Activated CD8-positive, alpha-beta T cell treated with anti-CD3 and anti-CD28 coated beads, Interleukin-2, amount 10 ng/mL, durations not matched to agents 7 days and 5 days (primary cell): Measurements from ENCODE around the gene HGS. TPM values are rescaled to one million over a fixed set of nuclear protein-coding genes. Genes with fewer than 3 reads are reported as not detected.
A peak's percentile ranks its signal among the peaks of the same experiment; 100 is the strongest.

Experiments used
- ATAC-seq: fragments of 150-1000 bp; cut with Tn5 transposase; one replicate; pipeline ENCODE4 v1.10.0; 2021; ENCODE audit warnings: moderate library complexity
- CTCF ChIA-PET: fragments of 350-600 bp; sonication (Branson Sonifier 250); formaldehyde crosslinking; loops from one replicate; lab custom pipeline; 2021; ENCODE audit warnings: antibody characterized with exemption; lab: Charles Lee
- POLR2A ChIA-PET: fragments of 350-600 bp; sonication (Branson Sonifier 250); formaldehyde crosslinking; loops from one replicate; lab custom pipeline; 2021; ENCODE audit warnings: antibody characterized with exemption; lab: Charles Lee
- DNase-seq: peaks from one replicate; pipeline ENCODE4 v3.0.0-alpha.2; 2020
- H3K27ac Mint-ChIP-seq: one replicate; pipeline ENCODE4 v1.8.0; 2021; ENCODE audit warnings: mild to moderate bottlenecking, mixed read lengths
- H3K27me3 Mint-ChIP-seq: one replicate; pipeline ENCODE4 v1.8.0; 2021; ENCODE audit warnings: low read depth, mixed read lengths
- H3K36me3 Mint-ChIP-seq: one replicate; pipeline ENCODE4 v1.8.0; 2021; ENCODE audit warnings: low read depth, mixed read lengths
- H3K4me1 Mint-ChIP-seq: one replicate; pipeline ENCODE4 v1.8.0; 2021; ENCODE audit warnings: low read depth, mixed read lengths
- H3K4me3 Mint-ChIP-seq: one replicate; pipeline ENCODE4 v1.8.0; 2021; ENCODE audit warnings: mild to moderate bottlenecking, mixed read lengths
- H3K9me3 Mint-ChIP-seq: one replicate; pipeline ENCODE4 v1.8.0; 2022; ENCODE audit warnings: mixed read lengths; ENCODE audit not compliant: insufficient read depth
- total RNA-seq, 2 experiments: library from RNA; stranded (reverse); gene quantifications; one replicate each; pipeline ENCODE4 v1.2.3, GENCODE V29; 2021

The HGS gene, protein sequence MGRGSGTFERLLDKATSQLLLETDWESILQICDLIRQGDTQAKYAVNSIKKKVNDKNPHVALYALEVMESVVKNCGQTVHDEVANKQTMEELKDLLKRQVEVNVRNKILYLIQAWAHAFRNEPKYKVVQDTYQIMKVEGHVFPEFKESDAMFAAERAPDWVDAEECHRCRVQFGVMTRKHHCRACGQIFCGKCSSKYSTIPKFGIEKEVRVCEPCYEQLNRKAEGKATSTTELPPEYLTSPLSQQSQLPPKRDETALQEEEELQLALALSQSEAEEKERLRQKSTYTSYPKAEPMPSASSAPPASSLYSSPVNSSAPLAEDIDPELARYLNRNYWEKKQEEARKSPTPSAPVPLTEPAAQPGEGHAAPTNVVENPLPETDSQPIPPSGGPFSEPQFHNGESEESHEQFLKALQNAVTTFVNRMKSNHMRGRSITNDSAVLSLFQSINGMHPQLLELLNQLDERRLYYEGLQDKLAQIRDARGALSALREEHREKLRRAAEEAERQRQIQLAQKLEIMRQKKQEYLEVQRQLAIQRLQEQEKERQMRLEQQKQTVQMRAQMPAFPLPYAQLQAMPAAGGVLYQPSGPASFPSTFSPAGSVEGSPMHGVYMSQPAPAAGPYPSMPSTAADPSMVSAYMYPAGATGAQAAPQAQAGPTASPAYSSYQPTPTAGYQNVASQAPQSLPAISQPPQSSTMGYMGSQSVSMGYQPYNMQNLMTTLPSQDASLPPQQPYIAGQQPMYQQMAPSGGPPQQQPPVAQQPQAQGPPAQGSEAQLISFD
- 100 to 1,000 TPM; 107 to 128 TPM for total RNA-seq

DNA sequence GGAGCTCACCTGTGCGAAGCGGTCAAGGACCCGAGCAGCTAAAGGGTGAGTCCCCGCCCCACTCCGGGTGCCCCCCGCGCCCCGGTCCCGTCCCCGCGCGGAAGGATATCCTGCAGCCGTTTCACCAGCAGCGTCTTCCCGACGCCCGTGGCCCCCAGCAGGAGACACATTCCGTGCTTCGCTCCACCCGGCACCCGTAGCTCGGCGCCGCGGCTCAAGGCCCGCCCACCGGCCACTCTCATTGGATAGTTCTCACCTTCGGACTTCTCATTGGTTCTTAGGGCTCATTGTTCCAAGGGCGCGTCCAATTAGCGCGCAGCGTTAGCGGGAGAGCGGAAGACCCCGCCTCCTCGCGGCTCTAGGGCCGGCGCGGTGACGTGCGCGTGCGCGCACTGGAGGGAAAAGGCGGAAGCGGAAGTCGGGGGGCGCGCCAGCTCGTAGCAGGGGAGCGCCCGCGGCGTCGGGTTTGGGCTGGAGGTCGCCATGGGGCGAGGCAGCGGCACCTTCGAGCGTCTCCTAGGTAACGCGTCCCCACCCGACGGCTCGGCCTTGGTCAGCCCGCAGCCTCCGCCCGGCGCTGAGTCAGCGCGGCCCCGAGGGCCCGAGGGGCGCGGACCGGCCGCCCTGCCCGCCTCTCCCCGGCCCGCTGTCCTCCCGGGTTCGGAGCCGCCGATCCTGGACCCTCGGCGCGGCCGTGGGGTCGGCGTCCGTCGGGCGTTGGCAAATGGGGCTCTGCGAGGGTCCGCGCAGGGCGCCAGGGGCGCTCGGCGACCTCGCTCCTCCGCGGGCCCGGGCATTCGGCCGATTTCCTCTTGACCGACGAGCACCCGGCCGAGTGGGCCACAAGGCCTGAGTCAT lies at the start of gene HGS, which contains the start of gene ARL16:
TSS of gene HGS (plus strand) at position 428 of the 858 bp plus-strand sequence. CDS start at position 484, 56 bp downstream.
TSS of gene ARL16 (minus strand) at position 214 of the 858 bp plus-strand sequence. CDS start at position 170, 44 bp downstream.
- peak within 1 kb of the TSS; percentile 90 for H3K27ac Mint-ChIP-seq
- no peaks in the 10 kb centered on the region for H3K9me3 Mint-ChIP-seq
- DNase-seq = peak; percentile 98
- POLR2A ChIA-PET = interaction anchor here (0.6 to 4.7 kb wide), 10 partner anchors 10 to 141 kb away, joined by 3 to 50 read pairs (median 4); partner anchors contain the start of genes CCDC137, MRPL12 and OXLD1
- peaks cover 34% of the 10 kb centered on the region for H3K4me1 Mint-ChIP-seq
- CTCF ChIA-PET = interaction anchor here (0.8 to 2.2 kb wide), 6 partner anchors 10 to 171 kb away, joined by 3 to 12 read pairs (median 3); partner anchors contain the start of gene MRPL12
- H3K36me3 Mint-ChIP-seq = peaks cover 41% of the 10 kb centered on the region
- no peaks in the 10 kb centered on the region for H3K27me3 Mint-ChIP-seq
- peak within 1 kb of the TSS; percentile 88 for H3K4me3 Mint-ChIP-seq
- peak; percentile 99 for ATAC-seq

DNA sequence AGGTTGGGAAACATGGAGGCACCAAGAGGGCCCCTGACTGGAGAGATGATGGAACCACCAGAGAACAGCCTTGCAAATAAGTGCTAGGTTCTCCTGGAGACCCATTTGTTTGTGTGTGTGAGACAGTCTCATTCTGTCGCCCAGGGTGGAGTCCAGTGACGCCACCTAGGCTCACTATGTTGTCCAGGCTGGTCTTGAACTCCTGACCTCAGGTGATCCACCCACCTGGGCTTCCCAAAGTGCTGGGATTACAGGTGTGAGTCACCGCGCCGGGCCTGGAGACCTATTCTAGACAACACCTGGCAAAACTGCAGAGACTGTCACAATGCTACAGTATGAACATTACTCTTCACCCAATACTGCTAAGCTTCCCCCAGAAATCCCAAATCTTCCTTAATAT lies 48.4 kb upstream of the HGS start:
- ChIA-PET CTCF (interaction anchor here (1.3 kb wide), 1 partner anchor 34 kb away, joined by 3 read pairs; no protein-coding TSS in a partner anchor), POLR2A (no interaction called here)
- Mint-ChIP-seq H3K4me1 (peaks cover 26% of the 10 kb centered on the region), H3K27ac (peak overlapping the region; percentile 81), H3K4me3 (peak overlapping the region; percentile 90), H3K27me3 (no peaks in the 10 kb centered on the region), H3K9me3 (no peaks in the 10 kb centered on the region), H3K36me3 (peaks cover 16% of the 10 kb centered on the region)
- DNase-seq = no peak
- ATAC-seq = no peak

DNA sequence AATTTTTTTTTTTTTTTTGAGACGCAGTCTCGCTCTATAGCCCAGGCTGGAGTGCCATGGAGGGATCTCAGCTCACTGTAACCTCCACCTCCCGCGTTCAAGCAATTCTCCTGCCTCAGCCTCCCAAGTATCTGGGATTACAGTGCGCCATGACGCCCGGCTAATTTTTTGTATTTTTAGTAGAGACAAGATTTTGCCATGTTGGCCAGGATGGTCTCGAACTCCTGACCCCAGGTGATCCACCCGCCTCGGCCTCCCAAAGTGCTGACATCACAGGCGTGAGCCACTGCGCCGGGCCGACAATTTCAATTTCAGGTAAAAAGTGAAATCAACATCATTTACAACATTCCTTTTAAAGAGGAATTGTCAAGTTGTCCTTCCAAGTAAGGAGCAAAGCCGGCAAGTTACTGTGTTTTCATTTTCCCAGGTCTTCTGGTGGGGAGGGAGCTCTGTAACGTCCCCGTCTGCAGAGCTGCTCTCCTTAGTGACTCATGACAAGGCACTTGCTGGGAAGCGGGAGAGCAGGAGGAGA lies 47.8 kb upstream of the HGS start:
- CTCF ChIA-PET = interaction anchor here (1.3 kb wide), 1 partner anchor 35 kb away, joined by 3 read pairs; no protein-coding TSS in a partner anchor
- no peak for DNase-seq

DNA sequence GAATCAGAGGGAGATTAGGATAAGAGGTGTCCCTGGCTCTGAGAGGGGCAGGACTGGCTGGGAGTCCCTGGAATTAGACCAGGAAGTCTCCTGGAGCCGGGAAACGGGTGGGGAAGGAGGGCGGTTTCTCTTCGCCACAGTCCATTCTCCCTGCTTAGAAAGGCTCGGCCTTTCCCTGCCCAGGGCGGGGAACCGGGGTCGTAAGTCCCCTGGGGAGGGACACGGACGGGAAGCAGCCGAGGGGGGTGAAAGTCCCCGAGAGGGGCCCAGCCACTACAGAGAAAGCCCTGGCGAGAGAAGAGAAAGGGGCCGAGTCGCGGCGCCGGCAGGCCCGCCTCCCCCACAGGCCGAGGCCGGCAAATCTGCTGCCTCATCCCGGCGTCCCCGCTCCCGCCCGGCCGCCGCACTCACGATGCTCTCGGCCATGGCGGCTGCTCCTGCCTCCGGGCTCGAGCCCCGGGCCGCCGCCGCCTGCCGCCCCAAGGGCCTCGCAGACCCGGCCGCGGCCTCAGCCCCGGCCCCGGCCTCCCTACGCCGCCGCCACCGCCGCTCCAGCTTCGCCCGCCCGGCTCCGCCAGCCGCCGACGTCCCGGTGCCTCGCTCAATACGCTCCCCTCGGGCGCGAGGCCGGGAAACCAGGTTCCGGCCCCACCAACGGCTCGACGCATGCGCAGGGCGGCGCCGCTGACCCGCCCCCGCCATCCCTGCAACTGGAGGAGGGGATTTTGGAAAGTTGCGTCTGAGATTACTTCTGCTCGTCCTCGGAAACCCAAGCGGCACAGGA lies 47.1 kb upstream of the HGS start, which contains the start of the genes NPLOC4 and TSPAN10:
TSS of gene NPLOC4 (minus strand) at position 608 of the 784 bp plus-strand sequence. CDS start at position 426, 182 bp downstream.
TSS of gene TSPAN10 (plus strand) at position 692 of the 784 bp plus-strand sequence. CDS start 5,217 bp downstream, outside the sequence.
- peaks cover 26% of the 10 kb centered on the region for H3K4me1 Mint-ChIP-seq
- H3K27ac Mint-ChIP-seq = peak within 1 kb of the TSS; percentile 81
- peaks cover 11% of the 10 kb centered on the region for H3K36me3 Mint-ChIP-seq
- ATAC-seq = peak; percentile 96
- POLR2A ChIA-PET = interaction anchor here (1.0 to 1.9 kb wide), 3 partner anchors 22 to 29 kb away, joined by 3 to 9 read pairs (median 5); partner anchors contain the start of genes CCDC137 and OXLD1
- CTCF ChIA-PET = interaction anchor here (1.3 kb wide), 1 partner anchor 36 kb away, joined by 3 read pairs; no protein-coding TSS in a partner anchor
- DNase-seq = peak; percentile 83
- no peaks in the 10 kb centered on the region for H3K27me3 Mint-ChIP-seq
- peak within 1 kb of the TSS; percentile 90 for H3K4me3 Mint-ChIP-seq
- no peaks in the 10 kb centered on the region for H3K9me3 Mint-ChIP-seq

More for the DNA sequence above, 47.8 kb upstream of the HGS start:
- peaks cover 26% of the 10 kb centered on the region for H3K4me1 Mint-ChIP-seq
- no peaks in the 10 kb centered on the region for H3K9me3 Mint-ChIP-seq
- H3K27ac Mint-ChIP-seq = peak overlapping the region; percentile 81
- POLR2A ChIA-PET = interaction anchor here (1.6 to 1.9 kb wide), 2 partner anchors 21 to 30 kb away, joined by 5 to 9 read pairs; partner anchors contain the start of genes CCDC137 and OXLD1
- H3K27me3 Mint-ChIP-seq = no peaks in the 10 kb centered on the region
- ATAC-seq = peak; percentile 27
- peak overlapping the region; percentile 90 for H3K4me3 Mint-ChIP-seq
- H3K36me3 Mint-ChIP-seq = peaks cover 16% of the 10 kb centered on the region

DNA sequence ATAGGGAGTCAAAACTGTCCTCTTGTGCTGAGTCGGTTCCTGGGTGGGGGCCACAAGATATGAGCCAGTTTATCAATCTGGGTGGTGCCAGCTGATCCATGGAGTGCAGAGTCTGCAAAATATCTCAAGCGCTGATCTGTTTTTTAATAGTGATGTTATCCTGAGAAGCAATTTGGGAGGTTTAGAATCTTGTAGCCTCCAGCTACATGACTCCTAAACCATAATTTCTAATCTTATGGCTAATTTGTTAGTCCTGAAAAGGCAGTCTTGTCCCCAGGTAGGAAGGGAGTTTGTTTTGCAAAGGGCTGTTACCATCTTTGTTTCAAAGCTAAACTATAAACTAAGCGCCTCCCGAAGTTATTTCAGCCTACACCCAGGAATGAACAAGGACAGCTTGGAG lies 45.1 kb upstream of the HGS start:
- Mint-ChIP-seq H3K27ac (no peak overlapping the region), H3K4me1 (peaks cover 22% of the 10 kb centered on the region), H3K36me3 (peaks cover 6% of the 10 kb centered on the region), H3K27me3 (no peaks in the 10 kb centered on the region), H3K9me3 (no peaks in the 10 kb centered on the region), H3K4me3 (peak overlapping the region; percentile 3)
- ChIA-PET CTCF (no interaction called here), POLR2A (interaction anchor here (1.5 kb wide), 1 partner anchor 28 kb away, joined by 5 read pairs; the partner anchor contains the start of gene CCDC137)
- ATAC-seq (no peak), DNase-seq (no peak)

DNA sequence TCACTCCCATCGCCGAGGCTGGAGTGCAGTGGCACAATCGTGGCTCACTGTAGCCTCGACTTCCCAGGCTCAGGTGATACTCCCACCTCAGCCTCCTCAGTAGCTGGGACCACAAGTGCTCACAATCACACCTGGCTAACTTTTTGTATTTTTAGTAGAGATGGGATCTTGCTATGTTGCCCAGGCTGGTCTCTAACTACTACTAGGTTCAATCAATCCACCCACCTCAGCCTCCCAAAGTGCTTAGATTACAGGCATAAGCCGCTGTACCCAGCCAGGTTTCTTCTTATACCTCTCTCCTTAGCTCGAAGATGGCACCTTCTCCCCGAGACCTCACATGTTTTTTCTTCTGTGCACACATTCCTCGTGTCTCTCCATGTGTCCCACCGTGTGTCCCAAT lies 43.8 kb upstream of the HGS start:
- H3K36me3 Mint-ChIP-seq = peaks cover 4% of the 10 kb centered on the region
- ATAC-seq (no peak), DNase-seq (no peak)
- CTCF ChIA-PET = no interaction called here
- POLR2A ChIA-PET = interaction anchor here (1.5 kb wide), 1 partner anchor 27 kb away, joined by 5 read pairs; the partner anchor contains the start of gene CCDC137
- H3K4me1 Mint-ChIP-seq = peaks cover 17% of the 10 kb centered on the region
- no peak overlapping the region for H3K27ac Mint-ChIP-seq
- H3K9me3 Mint-ChIP-seq = no peaks in the 10 kb centered on the region
- no peaks in the 10 kb centered on the region for H3K27me3 Mint-ChIP-seq
- H3K4me3 Mint-ChIP-seq = no peak overlapping the region

DNA sequence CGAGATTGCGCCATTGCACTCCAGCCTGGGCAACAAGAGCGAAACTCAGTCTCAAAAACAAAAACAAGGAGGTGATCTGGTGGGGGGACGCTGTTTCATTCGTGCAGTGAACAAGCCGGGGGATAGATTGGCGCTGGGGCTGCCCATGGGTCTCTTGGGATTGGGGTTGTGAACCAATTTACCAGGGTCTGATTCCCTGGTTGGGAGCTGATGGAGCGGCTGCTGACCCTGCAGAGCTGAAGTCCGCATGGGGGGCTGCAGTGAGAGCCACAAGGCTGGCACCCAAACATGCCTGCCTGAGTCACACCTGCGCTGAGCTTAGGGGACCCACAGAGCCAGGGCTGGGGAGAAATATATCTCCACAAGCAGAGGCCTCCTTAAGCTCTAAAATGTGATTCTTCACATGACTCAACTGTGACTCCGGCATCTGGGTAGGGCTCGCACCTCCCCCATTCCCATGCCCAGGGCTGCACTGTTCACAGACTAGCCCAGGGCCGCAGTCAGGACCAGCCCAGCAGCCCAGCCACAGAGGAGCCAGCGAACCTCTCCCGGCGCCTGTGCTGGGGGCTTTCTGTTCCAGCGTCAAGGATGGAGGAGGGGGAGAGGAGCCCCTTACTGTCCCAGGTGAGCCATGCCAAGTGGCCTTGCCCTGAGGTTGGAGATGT lies 41.9 kb upstream of the HGS start:
- POLR2A ChIA-PET = no interaction called here
- peaks cover 4% of the 10 kb centered on the region for H3K27me3 Mint-ChIP-seq
- ATAC-seq = no peak
- no peak for DNase-seq
- no peaks in the 10 kb centered on the region for H3K9me3 Mint-ChIP-seq
- peaks cover 6% of the 10 kb centered on the region for H3K4me1 Mint-ChIP-seq
- CTCF ChIA-PET = no interaction called here
- H3K27ac Mint-ChIP-seq = no peak overlapping the region
- H3K36me3 Mint-ChIP-seq = no peaks in the 10 kb centered on the region
- no peak overlapping the region for H3K4me3 Mint-ChIP-seq

DNA sequence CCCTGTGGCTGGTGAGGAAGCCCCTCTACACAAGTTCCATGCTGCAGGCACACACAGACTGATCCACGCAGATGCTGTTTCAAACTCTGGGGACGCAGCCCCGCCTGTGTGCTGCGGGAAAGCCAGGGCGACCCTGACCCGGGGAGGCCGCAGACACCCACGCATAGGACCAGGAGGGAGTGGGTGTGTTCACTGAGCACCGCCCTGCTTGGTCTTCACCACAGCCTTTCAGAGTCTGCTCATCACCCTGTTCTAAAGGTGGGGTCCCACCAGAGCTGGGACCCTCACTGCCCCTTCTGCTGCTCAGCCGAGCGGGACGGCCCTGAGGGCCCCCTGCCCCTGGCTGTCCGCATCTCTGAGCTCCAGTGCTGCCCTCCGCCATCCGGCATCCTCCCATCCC lies 39.3 kb upstream of the HGS start:
- Mint-ChIP-seq H3K27ac (no peak overlapping the region), H3K27me3 (peaks cover 19% of the 10 kb centered on the region), H3K4me1 (no peaks in the 10 kb centered on the region), H3K36me3 (peaks cover 5% of the 10 kb centered on the region), H3K9me3 (no peaks in the 10 kb centered on the region), H3K4me3 (no peak overlapping the region)
- ChIA-PET CTCF (no interaction called here), POLR2A (no interaction called here)
- DNase-seq (no peak), ATAC-seq (no peak)

DNA sequence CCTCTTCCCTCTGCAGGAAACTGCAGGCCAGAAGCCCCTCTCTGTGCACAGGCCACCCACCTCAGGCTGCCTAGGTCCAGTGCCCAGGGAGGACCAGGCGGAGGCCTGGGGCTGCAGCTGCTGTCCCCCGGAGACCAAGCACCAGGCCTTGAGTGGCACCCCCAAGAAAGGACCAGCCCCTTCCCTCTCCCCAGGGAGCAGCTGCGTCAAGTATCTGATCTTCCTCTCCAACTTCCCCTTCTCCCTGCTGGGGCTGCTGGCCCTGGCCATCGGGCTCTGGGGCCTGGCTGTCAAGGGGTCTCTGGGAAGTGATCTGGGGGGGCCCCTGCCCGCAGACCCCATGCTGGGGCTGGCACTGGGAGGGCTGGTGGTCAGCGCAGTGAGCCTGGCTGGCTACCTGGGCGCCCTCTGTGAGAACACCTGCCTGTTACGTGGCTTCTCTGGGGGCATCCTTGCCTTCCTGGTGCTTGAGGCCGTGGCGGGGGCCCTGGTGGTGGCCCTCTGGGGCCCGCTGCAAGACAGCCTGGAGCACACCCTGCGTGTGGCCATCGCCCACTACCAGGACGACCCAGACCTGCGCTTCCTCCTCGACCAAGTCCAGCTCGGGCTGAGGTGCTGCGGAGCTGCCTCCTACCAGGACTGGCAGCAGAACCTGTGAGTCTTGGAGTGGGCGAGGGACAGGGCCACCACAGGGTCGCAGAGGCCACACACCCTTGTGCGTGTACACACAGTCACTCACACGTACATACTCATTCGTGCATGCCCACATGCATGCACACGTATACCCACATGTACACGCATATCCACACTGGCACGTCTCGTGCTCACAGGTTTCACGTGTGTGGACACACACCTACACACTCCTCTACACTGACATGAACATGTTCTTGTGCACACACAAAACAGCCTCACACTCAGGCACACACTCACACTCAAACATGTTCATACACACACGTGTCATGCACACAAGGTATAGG lies 38.5 kb upstream of the HGS start:
- Mint-ChIP-seq H3K9me3 (no peaks in the 10 kb centered on the region), H3K4me1 (no peaks in the 10 kb centered on the region), H3K27ac (no peak overlapping the region), H3K4me3 (no peak overlapping the region), H3K27me3 (peaks cover 22% of the 10 kb centered on the region), H3K36me3 (peaks cover 5% of the 10 kb centered on the region)
- ChIA-PET CTCF (no interaction called here), POLR2A (no interaction called here)
- ATAC-seq = no peak
- no peak for DNase-seq
